ENCODE results near the gene ZNF440.
"Not testable (repeated sequence)": the region's sequence is repeated elsewhere in the genome, so short reads cannot be mapped to it uniquely, and the experiment has no call there.

Gene ZNF440

GRCh38 chr19:11828957-11829876 is 15.1 kb downstream of the ZNF440 start:
- DNase-seq: not testable (repeated sequence)

GRCh38 chr19:11832253-11832912 is 18.3 kb downstream of the ZNF440 start:
- DNase-seq: no peak

- DNase-seq: no peak
Observed at GRCh38 chr19:11833541-11833940, 19.5 kb downstream of the ZNF440 start.

- not testable (repeated sequence) for DNase-seq
Observed at GRCh38 chr19:11835626-11836066, 21.6 kb downstream of the ZNF440 start.

GRCh38 chr19:11843722-11844121 is 29.6 kb downstream of the ZNF440 start:
- DNase-seq: no peak

GRCh38 chr19:11847615-11848014 is 33.5 kb downstream of the ZNF440 start:
- not testable (repeated sequence) for DNase-seq

- DNase-seq: no peak
Observed at GRCh38 chr19:11848200-11848593, 34.1 kb downstream of the ZNF440 start.

- DNase-seq: peak; percentile 43
Observed at GRCh38 chr19:11848594-11849469, 34.8 kb downstream of the ZNF440 start, which contains the start of gene ZNF439. Gene ZNF439, plus strand, starts transcription at chr19:11848726. Its CDS starts 142 bp downstream, at chr19:11848868.

GRCh38 chr19:11850289-11850688 is 36.2 kb downstream of the ZNF440 start:
- DNase-seq: not testable (repeated sequence)

- DNase-seq: no peak
Observed at GRCh38 chr19:11853358-11853757, 39.3 kb downstream of the ZNF440 start.

GRCh38 chr19:11856596-11857250 is 42.6 kb downstream of the ZNF440 start:
- no peak for DNase-seq

- no peak for DNase-seq
Observed at GRCh38 chr19:11860721-11861120, 46.6 kb downstream of the ZNF440 start.

GRCh38 chr19:11861301-11861700 is 47.2 kb downstream of the ZNF440 start:
- DNase-seq: no peak

- DNase-seq: not testable (repeated sequence)
Observed at GRCh38 chr19:11867766-11868165, 53.7 kb downstream of the ZNF440 start.

GRCh38 chr19:11868188-11868587 is 54.1 kb downstream of the ZNF440 start:
- DNase-seq: no peak

GRCh38 chr19:11872624-11873023 is 58.6 kb downstream of the ZNF440 start:
- no peak for DNase-seq

- DNase-seq: no peak
Observed at GRCh38 chr19:11873762-11874161, 59.7 kb downstream of the ZNF440 start.

- not testable (repeated sequence) for DNase-seq
Observed at GRCh38 chr19:11879687-11880266, 65.7 kb downstream of the ZNF440 start.

- no peak for DNase-seq
Observed at GRCh38 chr19:11880598-11880997, 66.5 kb downstream of the ZNF440 start.

- peak; percentile 63 for DNase-seq
Observed at GRCh38 chr19:11881151-11881800, 67.2 kb downstream of the ZNF440 start.

GRCh38 chr19:11882606-11883005 is 68.5 kb downstream of the ZNF440 start:
- no peak for DNase-seq

Measured in NCI-H748 treated with DMSO at 0.1 percent for 48 hours (cell line).